K562 (cell line): ENCODE data around the gene SCARF2. TPM values are rescaled to one million over a fixed set of nuclear protein-coding genes. Genes with fewer than 3 reads are reported as not detected.

ENCODE experiments used
- CEBPB ChIP-seq: fragments of 450-650 bp; IDR thresholded peaks from 2 replicates; pipeline ENCODE4 v1.6.1; 2016; ENCODE audit warnings: missing genetic modification characterization, missing compliant biosample characterization
- CEBPG ChIP-seq, 3 experiments: fragments of 200-800 bp in 1 of 3; sonication (Bioruptor generic) in 1 of 3; sonication (generic) in 1 of 3; formaldehyde crosslinking in 1 of 3; IDR thresholded peaks in 2 of 3; conservative IDR thresholded peaks in 1 of 3; 2 replicates each; pipeline versions ENCODE4 v1.6.1 to v1.8.0; 2016 to 2022; ENCODE audit warnings: missing compliant biosample characterization in 2 of 3, missing genetic modification characterization in 2 of 3, mild to moderate bottlenecking in 1 of 3, missing genetic modification reagents in 1 of 3
- DIDO1 ChIP-seq: fragments of 450-650 bp; IDR thresholded peaks from 2 replicates; pipeline ENCODE4 v1.6.1; 2016; ENCODE audit warnings: low read depth, missing biosample characterization, missing genetic modification characterization
- FOXJ2 ChIP-seq: fragments of 200-800 bp; sonication (Bioruptor generic); IDR thresholded peaks from 2 replicates; pipeline ENCODE4 v1.6.1; 2016; ENCODE audit warnings: missing genetic modification characterization, missing compliant biosample characterization
- GTF2E2 ChIP-seq: fragments of 200-800 bp; sonication (Bioruptor generic); IDR thresholded peaks from 2 replicates; pipeline ENCODE4 v1.6.1; 2016; ENCODE audit warnings: missing genetic modification characterization, missing compliant biosample characterization
- HNRNPLL ChIP-seq: fragments of 200-400 bp; formaldehyde crosslinking; IDR thresholded peaks from 2 replicates; pipeline ENCODE4 v1.6.1; 2017; ENCODE audit warnings: low read length, low read depth, mild to moderate bottlenecking; ENCODE audit not compliant: poor library complexity, severe bottlenecking
- KAT7 ChIP-seq: sonication (generic); formaldehyde crosslinking; IDR thresholded peaks from 2 replicates; pipeline ENCODE4 v1.8.0; 2022; ENCODE audit warnings: missing genetic modification reagents, mild to moderate bottlenecking, borderline replicate concordance
- MCM2 ChIP-seq: fragments of 450-650 bp; IDR thresholded peaks from 2 replicates; pipeline ENCODE4 v1.6.1; 2017; ENCODE audit warnings: low read depth, mild to moderate bottlenecking
- NR1H2 ChIP-seq: sonication (generic); formaldehyde crosslinking; IDR thresholded peaks from 2 replicates; pipeline ENCODE4 v1.4.0; 2020; ENCODE audit warnings: mild to moderate bottlenecking, missing genetic modification reagents
- NR3C1 ChIP-seq: sonication (generic); formaldehyde crosslinking; IDR thresholded peaks from 2 replicates; pipeline ENCODE4 v1.8.1; 2022; ENCODE audit warnings: missing genetic modification reagents
- PRMT5 ChIP-seq: sonication (generic); formaldehyde crosslinking; IDR thresholded peaks from 2 replicates; pipeline ENCODE4 v1.5.0; 2020; ENCODE audit warnings: missing genetic modification reagents
- RFX7 ChIP-seq: fragments of 250-450 bp; sonication (Bioruptor Pico); IDR thresholded peaks from 2 replicates; pipeline ENCODE4 v1.5.1; 2021; ENCODE audit warnings: mild to moderate bottlenecking
- RUNX1 ChIP-seq: sonication (generic); IDR thresholded peaks from 2 replicates; pipeline ENCODE4 v1.6.1; 2016; ENCODE audit warnings: antibody characterized with exemption, low read depth
- STAG1 ChIP-seq: sonication (generic); formaldehyde crosslinking; IDR thresholded peaks from 2 replicates; pipeline ENCODE4 v1.5.0; 2020; ENCODE audit warnings: missing genetic modification reagents, borderline replicate concordance
- TOE1 ChIP-seq, 2 experiments: fragments of 450-650 bp in 1 of 2; sonication (generic) in 1 of 2; formaldehyde crosslinking in 1 of 2; IDR thresholded peaks; 2 replicates each; pipeline versions ENCODE4 v1.7.1 to v1.8.0; 2016 to 2022; ENCODE audit warnings: borderline replicate concordance in 2 of 2, mild to moderate bottlenecking in 2 of 2, antibody characterized with exemption in 1 of 2, inconsistent platforms in 1 of 2, low read depth in 1 of 2, missing genetic modification reagents in 1 of 2, moderate library complexity in 1 of 2
- ZBTB7A ChIP-seq: IDR thresholded peaks from 2 replicates; pipeline ENCODE4 v1.6.1; 2011; ENCODE audit warnings: low read depth, mild to moderate bottlenecking, low read length, moderate library complexity, borderline replicate concordance; ENCODE audit not compliant: control insufficient read depth
- ZNF143 ChIP-seq: sonication (generic); formaldehyde crosslinking; IDR thresholded peaks from 2 replicates; pipeline ENCODE4 v1.9.0; 2022; ENCODE audit warnings: mild to moderate bottlenecking, missing genetic modification reagents
- ZNF282 ChIP-seq: sonication (generic); formaldehyde crosslinking; IDR thresholded peaks from 2 replicates; pipeline ENCODE4 v1.8.1; 2023; ENCODE audit warnings: missing genetic modification reagents
- polyA plus RNA-seq, 8 experiments: library from polyadenylated mRNA; depleted of rRNA in 4 of 8; stranded (reverse) in 5 of 8; unstranded in 3 of 8; fragments of >200 nt; fragmentation: Nextera tagmentation in 2 of 8; fragmentation: Illumina TruSeq in 1 of 8; extraction: Ambion mirVana in 2 of 8; extraction: Trizol in 1 of 8; gene quantifications; 2 replicates each; pipeline versions ENCODE4 v1.2.1 to v1.2.3, GENCODE V29; 2011 to 2014; ENCODE audit warnings: inconsistent platforms in 1 of 8, missing spikeins in 1 of 8
- total RNA-seq, 7 experiments: library from RNA; depleted of rRNA in 6 of 7; stranded (reverse); fragments of >200 nt in 6 of 7; fragmentation: Illumina TruSeq in 2 of 7; extraction: Trizol in 2 of 7; gene quantifications; 2 replicates each; pipeline versions ENCODE4 v1.2.1 to v1.2.3, GENCODE V29; 2011 to 2021; ENCODE audit warnings: low replicate concordance in 1 of 7
- TF ChIP-seq, protein P1 (sequence below): fragments of 250-450 bp; sonication (Bioruptor Pico); IDR thresholded peaks from 2 replicates; pipeline ENCODE4 v1.8.0; 2021; ENCODE audit warnings: mild to moderate bottlenecking, moderate library complexity
- TF ChIP-seq, protein P2 (sequence below): fragments of 450-650 bp; IDR thresholded peaks from 2 replicates; pipeline ENCODE4 v1.6.1; 2014; ENCODE audit warnings: low read depth, mild to moderate bottlenecking, moderate library complexity, borderline replicate concordance
- TF ChIP-seq, protein P3 (sequence below): fragments of 250-450 bp; sonication (Bioruptor Pico); IDR thresholded peaks from 2 replicates; pipeline ENCODE4 v1.5.1; 2021; ENCODE audit warnings: mild to moderate bottlenecking

Gene SCARF2
- total and polyA plus RNA-seq, 9 of the 15 experiments (the other 6 are each of a cell fraction or from before 2014, with no cell fraction given), result 0.06 to 0.32 (median 0.21) TPM; not detected in 5

DNA sequence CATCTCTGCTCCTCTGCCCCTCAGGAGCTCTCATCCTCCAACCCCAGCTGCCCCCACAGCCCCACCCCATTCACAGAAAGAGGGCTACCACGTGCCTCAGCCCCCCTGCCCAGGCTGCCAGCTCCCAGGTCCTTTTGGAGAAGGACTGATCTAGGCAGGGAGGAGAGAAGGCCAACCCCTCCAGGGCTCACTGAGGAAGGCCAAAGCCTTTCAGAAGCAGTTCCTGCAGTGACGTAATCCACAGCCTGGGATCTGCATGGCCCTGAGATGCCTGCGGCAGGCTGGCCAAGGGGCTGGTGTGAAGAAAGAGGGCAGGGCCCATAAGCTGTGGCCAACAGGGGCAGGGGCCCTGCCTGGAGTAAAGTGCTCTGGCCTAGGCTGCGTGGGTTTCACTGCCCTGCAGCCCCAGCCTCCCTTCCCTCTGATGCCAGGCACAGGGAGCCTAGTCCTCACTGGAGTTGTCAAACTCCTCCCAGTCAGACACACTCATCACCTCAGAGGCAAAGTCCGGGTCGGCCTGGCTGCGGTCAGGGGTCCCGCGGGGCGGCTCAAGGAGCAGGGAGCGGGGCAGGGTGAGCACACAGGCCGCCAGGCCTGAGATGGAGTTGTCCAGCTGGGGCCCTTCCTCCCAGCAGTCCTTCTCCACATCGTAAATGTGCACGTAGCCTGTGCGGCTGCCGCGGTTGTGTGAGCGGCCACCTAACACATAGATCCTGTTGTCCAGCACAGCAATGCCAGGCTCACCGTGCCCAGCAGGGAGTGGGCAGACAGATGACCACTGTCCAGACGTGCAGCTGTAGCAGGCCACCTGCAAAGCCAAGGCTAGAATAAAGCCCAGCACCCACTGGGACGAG lies 4.2 kb upstream of the SCARF2 start (continued):
- TF ChIP-seq HNRNPLL (no peak), STAG1 (CRISPR knock-in tag) (peak; percentile 32; the same call in 1 of the 2 replicates), CEBPB (tag) (peak; percentile 61; the same call in 1 of the 2 replicates), ZNF282 (peak; percentile 77), TOE1 (IDR thresholded peaks at IDR 0.05; ENCODE audit: borderline replicate concordance) (no peak), TOE1 (CRISPR knock-in tag; IDR thresholded peaks at IDR 0.05; ENCODE audit: borderline replicate concordance, low read depth) (no peak), RFX7 (CRISPR knock-in tag) (no peak), FOXJ2 (tag) (0 out of 2 replicates have a peak, but pooled peaks have one; percentile 20), MCM2 (no peak), DIDO1 (no peak), KAT7 (CRISPR knock-in tag) (no peak), GTF2E2 (tag) (no peak), RUNX1 (no peak; the same call in 1 of the 2 replicates), ZBTB7A (peak; percentile 19; the same call in 1 of the 2 replicates), ZNF143 (peak; percentile 59), PRMT5 (CRISPR knock-in tag) (peak; percentile 21; the same call in 1 of the 2 replicates), NR3C1 (CRISPR knock-in tag) (peak; percentile 67; the same call in 1 of the 2 replicates), NR1H2 (no peak), CEBPG (CRISPR knock-in tag; IDR thresholded peaks at IDR 0.05) (peak; percentile 74), CEBPG (tag; conservative IDR thresholded peaks at IDR 0.05 in 1 of 2, IDR thresholded peaks at IDR 0.05 in 1 of 2) (no peak)
- TF ChIP-seq, protein P1, sequence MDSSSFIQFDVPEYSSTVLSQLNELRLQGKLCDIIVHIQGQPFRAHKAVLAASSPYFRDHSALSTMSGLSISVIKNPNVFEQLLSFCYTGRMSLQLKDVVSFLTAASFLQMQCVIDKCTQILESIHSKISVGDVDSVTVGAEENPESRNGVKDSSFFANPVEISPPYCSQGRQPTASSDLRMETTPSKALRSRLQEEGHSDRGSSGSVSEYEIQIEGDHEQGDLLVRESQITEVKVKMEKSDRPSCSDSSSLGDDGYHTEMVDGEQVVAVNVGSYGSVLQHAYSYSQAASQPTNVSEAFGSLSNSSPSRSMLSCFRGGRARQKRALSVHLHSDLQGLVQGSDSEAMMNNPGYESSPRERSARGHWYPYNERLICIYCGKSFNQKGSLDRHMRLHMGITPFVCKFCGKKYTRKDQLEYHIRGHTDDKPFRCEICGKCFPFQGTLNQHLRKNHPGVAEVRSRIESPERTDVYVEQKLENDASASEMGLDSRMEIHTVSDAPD (CRISPR knock-in tag), result no peak
- TF ChIP-seq, protein P2, sequence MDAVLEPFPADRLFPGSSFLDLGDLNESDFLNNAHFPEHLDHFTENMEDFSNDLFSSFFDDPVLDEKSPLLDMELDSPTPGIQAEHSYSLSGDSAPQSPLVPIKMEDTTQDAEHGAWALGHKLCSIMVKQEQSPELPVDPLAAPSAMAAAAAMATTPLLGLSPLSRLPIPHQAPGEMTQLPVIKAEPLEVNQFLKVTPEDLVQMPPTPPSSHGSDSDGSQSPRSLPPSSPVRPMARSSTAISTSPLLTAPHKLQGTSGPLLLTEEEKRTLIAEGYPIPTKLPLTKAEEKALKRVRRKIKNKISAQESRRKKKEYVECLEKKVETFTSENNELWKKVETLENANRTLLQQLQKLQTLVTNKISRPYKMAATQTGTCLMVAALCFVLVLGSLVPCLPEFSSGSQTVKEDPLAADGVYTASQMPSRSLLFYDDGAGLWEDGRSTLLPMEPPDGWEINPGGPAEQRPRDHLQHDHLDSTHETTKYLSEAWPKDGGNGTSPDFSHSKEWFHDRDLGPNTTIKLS, result no peak
- TF ChIP-seq, protein P3, sequence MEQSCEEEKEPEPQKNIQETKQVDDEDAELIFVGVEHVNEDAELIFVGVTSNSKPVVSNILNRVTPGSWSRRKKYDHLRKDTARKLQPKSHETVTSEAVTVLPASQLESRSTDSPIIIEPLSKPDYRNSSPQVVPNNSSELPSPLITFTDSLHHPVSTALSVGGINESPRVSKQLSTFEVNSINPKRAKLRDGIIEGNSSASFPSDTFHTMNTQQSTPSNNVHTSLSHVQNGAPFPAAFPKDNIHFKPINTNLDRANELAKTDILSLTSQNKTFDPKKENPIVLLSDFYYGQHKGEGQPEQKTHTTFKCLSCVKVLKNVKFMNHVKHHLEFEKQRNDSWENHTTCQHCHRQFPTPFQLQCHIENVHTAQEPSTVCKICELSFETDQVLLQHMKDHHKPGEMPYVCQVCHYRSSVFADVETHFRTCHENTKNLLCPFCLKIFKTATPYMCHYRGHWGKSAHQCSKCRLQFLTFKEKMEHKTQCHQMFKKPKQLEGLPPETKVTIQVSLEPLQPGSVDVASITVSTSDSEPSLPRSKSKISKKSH (CRISPR knock-in tag), result no peak
